ENCODE measurements around the gene SLC6A2.

- no peak for TF ChIP-seq POLR2A (IDR thresholded peaks at IDR 0.05)
- no peak for TF ChIP-seq CTCF (IDR thresholded peaks at IDR 0.05)
Observed at GRCh38 chr16:55728797-55729196, 73.0 kb downstream of the SLC6A2 start.

Data from uterus (tissue), 2 donors.